ENCODE results near the gene DCP2.
"Not testable (repeated sequence)": the region's sequence is repeated elsewhere in the genome, so short reads cannot be mapped to it uniquely, and the experiment has no call there.

- not testable (repeated sequence) for TF ChIP-seq CTCF (IDR thresholded peaks at IDR 0.05; ENCODE audit: low read length); EZH2 (IDR thresholded peaks at IDR 0.05; ENCODE audit: borderline replicate concordance, low read length)
Measured at GRCh38 chr5:112959872-112960271, 16.7 kb upstream of the DCP2 start.

All from OCI-LY1 (cell line).